ENCODE results near the gene IQCK.

Gene IQCK

DNA sequence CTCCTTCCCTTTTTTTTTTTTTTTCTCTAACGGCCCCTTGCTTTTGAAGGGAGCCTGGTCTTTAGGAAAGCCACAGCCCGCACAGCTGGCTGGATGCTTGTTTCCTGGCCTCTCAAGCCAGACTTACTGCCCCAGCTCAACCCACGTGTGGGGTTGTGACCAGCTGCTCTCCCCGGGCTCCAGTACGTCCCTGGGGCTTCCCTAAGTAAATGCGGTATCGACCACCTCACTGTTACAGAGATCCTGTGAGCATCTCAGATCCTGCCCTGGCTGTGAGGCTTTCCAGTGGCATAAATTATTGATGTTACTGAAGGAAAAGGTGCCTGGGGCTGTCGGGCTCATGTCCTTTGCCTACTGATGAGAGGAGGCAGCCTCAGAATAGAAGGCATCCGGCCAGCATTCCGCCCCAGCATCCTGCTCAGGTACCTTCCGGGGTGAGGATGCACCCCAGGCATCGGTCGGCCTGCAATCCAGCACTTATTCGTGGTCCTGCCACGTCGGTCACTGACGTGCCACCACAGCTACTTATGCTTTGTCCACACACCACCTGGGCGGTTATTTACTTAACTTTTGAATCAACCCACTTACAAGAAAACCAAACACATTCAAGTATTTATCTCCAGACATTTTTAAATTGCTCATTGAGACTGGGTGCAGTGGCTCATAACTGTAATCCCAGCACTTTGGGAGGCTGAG lies 156.9 kb downstream of the IQCK start:
- TF ChIP-seq, protein P1, sequence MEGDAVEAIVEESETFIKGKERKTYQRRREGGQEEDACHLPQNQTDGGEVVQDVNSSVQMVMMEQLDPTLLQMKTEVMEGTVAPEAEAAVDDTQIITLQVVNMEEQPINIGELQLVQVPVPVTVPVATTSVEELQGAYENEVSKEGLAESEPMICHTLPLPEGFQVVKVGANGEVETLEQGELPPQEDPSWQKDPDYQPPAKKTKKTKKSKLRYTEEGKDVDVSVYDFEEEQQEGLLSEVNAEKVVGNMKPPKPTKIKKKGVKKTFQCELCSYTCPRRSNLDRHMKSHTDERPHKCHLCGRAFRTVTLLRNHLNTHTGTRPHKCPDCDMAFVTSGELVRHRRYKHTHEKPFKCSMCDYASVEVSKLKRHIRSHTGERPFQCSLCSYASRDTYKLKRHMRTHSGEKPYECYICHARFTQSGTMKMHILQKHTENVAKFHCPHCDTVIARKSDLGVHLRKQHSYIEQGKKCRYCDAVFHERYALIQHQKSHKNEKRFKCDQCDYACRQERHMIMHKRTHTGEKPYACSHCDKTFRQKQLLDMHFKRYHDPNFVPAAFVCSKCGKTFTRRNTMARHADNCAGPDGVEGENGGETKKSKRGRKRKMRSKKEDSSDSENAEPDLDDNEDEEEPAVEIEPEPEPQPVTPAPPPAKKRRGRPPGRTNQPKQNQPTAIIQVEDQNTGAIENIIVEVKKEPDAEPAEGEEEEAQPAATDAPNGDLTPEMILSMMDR (IDR thresholded peaks at IDR 0.05; ENCODE audit: low read depth, low read length) = no peak
- H3K27me3 ChIP-seq (ENCODE audit: insufficient read depth, low read depth, severe bottlenecking) = no peaks in the 10 kb centered on the region
- H3K9me3 ChIP-seq (ENCODE audit: severe bottlenecking) = no peaks in the 10 kb centered on the region
- H3K27ac ChIP-seq = no peak overlapping the region
- H3K4me3 ChIP-seq (ENCODE audit: low read depth, low read length) = no peak overlapping the region
- DNase-seq = no peak
- peaks cover 7% of the 10 kb centered on the region; the same call in 1 of the 2 replicates for H3K36me3 ChIP-seq

GRCh38 chr16:19875900-19876299 lies 157.8 kb downstream of the IQCK start:
- Histone ChIP-seq H3K27me3 (ENCODE audit: insufficient read depth, low read depth, severe bottlenecking) (no peaks in the 10 kb centered on the region), H3K36me3 (0 out of 2 replicates have a peak, but pooled peaks cover 2% of the 10 kb centered on the region), H3K27ac (no peak overlapping the region), H3K9me3 (ENCODE audit: severe bottlenecking) (no peaks in the 10 kb centered on the region), H3K4me3 (ENCODE audit: low read depth, low read length) (no peak overlapping the region)
- TF ChIP-seq, protein P1 (IDR thresholded peaks at IDR 0.05; ENCODE audit: low read depth, low read length) = no peak
- no peak for DNase-seq

DNA sequence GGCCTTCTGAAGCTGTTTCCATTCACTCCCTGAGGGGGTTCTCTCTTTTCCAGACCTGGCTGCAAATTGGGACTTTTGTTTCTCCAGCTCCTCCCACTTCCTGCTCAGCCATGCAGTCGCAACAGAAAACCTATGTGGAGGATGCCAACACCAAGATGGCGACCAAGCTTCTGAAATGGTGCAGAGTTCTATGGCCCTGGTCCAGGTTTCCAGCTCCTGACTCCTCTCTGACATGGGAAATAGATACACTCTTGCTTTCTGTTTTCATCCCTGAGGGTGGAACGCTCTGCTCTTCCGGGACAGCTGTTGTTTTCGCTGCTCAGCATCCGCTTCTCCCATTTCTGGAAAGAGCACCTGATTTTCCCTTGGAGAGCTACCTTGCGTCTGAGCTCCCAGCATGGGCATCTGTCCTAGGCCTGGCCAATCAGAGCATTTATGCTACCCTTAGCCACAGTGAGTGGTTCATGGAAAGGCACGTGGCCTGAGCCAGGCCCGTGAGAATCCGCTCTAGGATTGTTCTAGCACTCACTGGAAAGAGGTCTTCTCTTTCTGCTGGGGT lies 158.5 kb downstream of the IQCK start:
- no peaks in the 10 kb centered on the region for H3K9me3 ChIP-seq (ENCODE audit: severe bottlenecking)
- H3K4me3 ChIP-seq (ENCODE audit: low read depth, low read length) = no peak overlapping the region
- H3K36me3 ChIP-seq = 0 out of 2 replicates have a peak, but pooled peaks cover 2% of the 10 kb centered on the region
- no peak for DNase-seq
- no peaks in the 10 kb centered on the region for H3K27me3 ChIP-seq (ENCODE audit: insufficient read depth, low read depth, severe bottlenecking)
- H3K27ac ChIP-seq = no peak overlapping the region
- TF ChIP-seq, protein P1 (IDR thresholded peaks at IDR 0.05; ENCODE audit: low read depth, low read length) = no peak

DNA sequence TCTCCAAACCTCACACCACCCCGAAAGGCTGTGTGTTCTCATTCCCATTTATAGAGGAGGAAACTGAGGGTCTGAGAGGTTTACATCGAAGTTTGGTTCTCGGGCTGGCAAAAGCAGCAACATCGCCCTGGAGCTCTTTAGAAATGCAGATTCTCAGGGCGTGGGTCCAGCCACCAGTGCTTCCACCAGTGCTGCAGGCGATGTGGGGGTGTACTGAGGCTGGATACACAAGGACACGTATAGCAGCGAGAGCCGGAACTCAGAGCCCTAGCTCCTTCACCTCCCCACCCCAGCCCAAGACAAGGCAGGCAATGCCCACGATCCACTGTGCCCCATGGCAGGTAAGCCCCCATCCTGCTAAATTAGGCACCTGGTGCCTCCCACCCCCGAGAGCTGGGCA lies 160.7 kb downstream of the IQCK start:
- no peak overlapping the region for H3K4me3 ChIP-seq (ENCODE audit: low read depth, low read length)
- TF ChIP-seq, protein P1 (IDR thresholded peaks at IDR 0.05; ENCODE audit: low read depth, low read length) = no peak
- no peaks in the 10 kb centered on the region for H3K36me3 ChIP-seq
- no peak for DNase-seq
- no peaks in the 10 kb centered on the region for H3K9me3 ChIP-seq (ENCODE audit: severe bottlenecking)
- no peaks in the 10 kb centered on the region for H3K27me3 ChIP-seq (ENCODE audit: insufficient read depth, low read depth, severe bottlenecking)
- H3K27ac ChIP-seq = no peak overlapping the region

DNA sequence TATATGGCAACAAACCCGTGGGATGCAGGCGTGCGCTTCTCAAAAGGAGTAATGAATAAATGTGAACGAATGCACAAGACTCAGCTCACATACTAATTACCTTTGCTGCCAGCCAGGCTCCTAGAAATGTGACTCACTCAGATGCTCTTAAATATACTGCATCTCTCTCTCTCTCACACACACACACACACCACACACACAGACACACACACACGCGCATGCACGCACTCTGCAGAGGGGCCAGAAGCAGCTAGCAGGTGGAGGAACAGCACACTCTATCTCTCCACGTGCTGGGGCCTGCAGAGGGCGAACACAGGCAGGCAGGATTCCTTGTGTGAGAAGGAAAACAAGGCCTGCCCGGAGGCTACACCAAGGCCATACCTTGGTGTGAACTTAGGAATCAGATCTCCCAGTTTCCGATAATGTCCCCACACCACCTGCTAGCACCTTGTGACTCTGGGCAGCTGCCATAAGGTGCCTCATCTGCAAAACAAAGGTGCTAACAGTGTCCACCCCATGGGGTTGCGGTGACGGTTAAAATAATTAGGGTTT lies 161.2 kb downstream of the IQCK start:
- Histone ChIP-seq H3K27ac (no peak overlapping the region), H3K9me3 (ENCODE audit: severe bottlenecking) (no peaks in the 10 kb centered on the region), H3K4me3 (ENCODE audit: low read depth, low read length) (no peak overlapping the region), H3K27me3 (ENCODE audit: insufficient read depth, low read depth, severe bottlenecking) (no peaks in the 10 kb centered on the region), H3K36me3 (no peaks in the 10 kb centered on the region)
- no peak for DNase-seq
- TF ChIP-seq, protein P1 (IDR thresholded peaks at IDR 0.05; ENCODE audit: low read depth, low read length) = peak; percentile 12; the same call in 1 of the 2 replicates

Measured in WERI-Rb-1 (cell line).